Right renal pelvis (tissue), 4 donors: Measurements from ENCODE around the gene CCND3. TPM values are rescaled to one million over a fixed set of nuclear protein-coding genes. Genes with fewer than 3 reads are reported as not detected.

Experiments
- DNase-seq, 4 donors: peaks; one replicate each; pipeline ENCODE4 v3.0.0-alpha.2; 2013; ENCODE audit warnings: low read depth in 4 of 4, low spot score in 3 of 4, missing footprints in 1 of 4
- polyA plus RNA-seq, 4 donors: library from polyadenylated mRNA; unstranded; fragments of 120-200 nt; gene quantifications; one replicate each; pipeline ENCODE4 v1.2.1, GENCODE V29; 2013; ENCODE audit not compliant: insufficient read length in 4 of 4

The CCND3 gene
- polyA plus RNA-seq, 4 donors, result 28.1 to 32.8 (median 29.8) TPM

GRCh38 chr6:41927253-41927652 is 14.4 kb downstream of the CCND3 start:
- no peak for DNase-seq

- DNase-seq, result no peak
These were observed 19.5 kb downstream of the CCND3 start for GRCh38 chr6:41922154-41922553.

DNA sequence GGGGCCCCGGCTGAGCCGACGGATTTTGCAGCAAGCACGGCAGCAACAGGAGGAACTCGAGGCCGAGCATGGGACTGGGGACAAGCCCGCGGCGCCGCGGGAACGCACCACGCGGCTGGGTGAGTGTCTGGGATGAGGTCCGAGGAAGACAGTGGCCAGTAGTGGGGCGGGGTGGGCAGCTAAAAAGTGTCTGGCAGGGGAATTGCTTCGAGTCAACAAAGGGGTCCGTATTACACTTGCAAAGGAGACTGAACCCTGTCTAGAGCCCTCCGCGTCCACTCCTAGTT is 20.0 kb downstream of the CCND3 start:
- DNase-seq, result no peak

- peak; percentile 93 to 97 (median 94) for DNase-seq
These were observed 20.5 kb downstream of the CCND3 start, which contains the start of the genes BYSL and MED20 for GRCh38 chr6:41920921-41921711. TSS of gene BYSL (plus strand) at chr6:41921499. CDS start at chr6:41921563, 64 bp downstream. TSS of gene MED20 (minus strand) at chr6:41921139. CDS start at chr6:41921018, 121 bp downstream.

DNA sequence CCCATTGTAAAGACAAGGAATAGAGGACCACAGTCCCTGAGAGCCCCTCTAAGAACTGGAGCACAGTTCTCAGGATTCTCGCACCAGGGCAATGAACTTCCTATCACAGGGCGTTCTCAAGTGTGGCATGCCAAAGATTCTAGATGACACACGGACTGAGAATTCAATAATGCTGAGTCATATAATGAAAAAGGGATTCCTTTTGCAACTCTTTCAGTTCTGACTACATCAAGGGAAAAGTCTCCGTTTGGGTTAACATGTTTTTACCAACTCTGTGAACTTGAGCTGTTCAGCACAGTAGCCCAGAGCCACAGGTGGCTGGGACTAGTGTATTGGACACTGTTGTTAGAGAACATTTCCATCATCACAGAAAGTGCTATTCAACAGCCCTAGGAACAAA is 24.1 kb downstream of the CCND3 start:
- DNase-seq, result no peak

- DNase-seq, result no peak
These were observed 26.6 kb downstream of the CCND3 start for GRCh38 chr6:41914869-41915530.

GRCh38 chr6:41914343-41914742 is 27.3 kb downstream of the CCND3 start:
- DNase-seq, result no peak

DNA sequence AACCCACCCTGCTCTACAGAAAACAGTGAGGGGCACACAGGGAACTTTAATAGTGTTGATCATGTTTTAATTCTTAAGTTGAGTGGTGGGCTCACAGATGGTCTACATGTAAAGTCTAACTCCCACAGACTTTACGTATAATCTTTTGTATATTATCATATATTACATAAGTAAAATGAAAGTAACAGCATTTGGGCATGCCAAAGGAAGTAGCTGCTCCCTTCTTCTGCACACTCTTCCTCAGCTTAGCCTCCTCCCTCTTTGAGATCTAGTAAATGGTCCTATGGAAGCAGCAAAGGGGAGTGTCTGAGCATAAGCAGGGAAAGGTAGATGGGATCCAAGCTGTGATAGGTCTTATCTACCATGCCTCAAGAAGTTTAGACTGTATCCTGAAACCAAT is 31.9 kb downstream of the CCND3 start:
- DNase-seq, result no peak

DNA sequence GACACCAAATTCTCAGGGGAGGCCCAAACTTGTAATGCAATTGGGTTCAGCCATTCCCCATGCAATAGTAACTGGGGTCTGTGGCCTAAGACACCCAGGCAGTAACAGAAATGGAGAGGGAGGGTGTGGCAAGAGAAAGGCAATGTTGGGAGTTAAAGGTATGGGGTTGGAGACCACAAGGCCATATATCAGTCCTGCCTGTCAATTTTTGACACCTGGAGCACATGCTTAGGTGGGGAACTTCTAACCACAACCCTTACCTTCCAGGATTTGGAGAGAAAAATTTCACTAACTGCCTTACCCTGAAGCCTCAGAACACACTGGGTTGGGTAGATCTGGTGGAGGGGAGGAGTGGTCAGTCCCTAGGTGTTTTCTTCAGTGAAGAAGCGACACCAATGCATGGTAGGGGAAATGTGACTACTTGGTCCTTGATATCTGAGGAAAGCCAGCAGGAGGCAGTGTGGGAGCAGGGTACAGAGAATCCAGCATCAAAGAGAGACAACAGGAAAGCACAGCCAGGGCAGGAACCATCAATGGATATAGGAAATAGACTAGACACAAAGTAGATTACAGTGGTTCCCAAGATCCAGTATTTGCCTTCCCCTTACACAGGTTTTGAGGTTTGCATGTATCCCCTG is 39.6 kb downstream of the CCND3 start:
- DNase-seq, result no peak

DNA sequence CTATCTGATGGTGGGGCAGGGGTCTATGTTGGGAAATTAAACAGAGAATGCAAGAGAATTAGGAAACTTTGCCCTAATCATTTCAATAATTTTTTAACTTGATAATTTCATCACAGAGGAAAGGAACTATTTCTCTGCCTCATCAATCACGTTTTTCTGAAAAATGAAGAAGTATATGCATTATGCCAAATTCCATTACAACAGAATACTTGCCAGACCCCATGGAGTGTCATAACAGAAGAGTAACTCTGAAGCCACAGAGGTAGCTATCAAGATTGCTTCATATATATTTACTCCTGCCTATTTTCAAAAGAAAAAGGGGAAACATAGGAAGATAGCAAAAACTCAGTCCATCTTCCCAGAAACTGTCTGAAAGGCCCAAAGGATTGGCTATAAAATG is 40.7 kb downstream of the CCND3 start:
- DNase-seq, result no peak

DNA sequence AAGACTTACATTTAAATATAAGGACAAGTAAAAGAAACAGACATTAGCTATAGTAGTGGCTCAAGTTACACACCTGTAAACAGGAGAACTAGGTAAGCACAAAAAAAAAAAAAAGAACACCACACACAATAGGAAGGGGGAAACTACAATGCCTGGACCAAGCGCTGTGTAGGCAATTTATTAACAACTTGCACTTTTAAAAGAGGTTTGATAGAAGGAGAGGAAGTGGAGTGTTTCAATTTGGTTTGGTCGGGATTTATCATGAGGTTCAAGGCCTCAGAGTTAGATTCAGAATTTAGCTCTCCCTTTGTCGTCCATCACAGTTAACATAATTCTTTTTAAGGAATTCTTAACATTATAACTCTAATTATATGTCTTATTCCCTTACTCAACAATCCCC is 45.3 kb downstream of the CCND3 start:
- no peak for DNase-seq

GRCh38 chr6:41895300-41896233 is 46.0 kb downstream of the CCND3 start, which contains the start of gene USP49:
TSS of gene USP49 (minus strand) at chr6:41895375. CDS start at chr6:41806983, 88,392 bp downstream.
- peak; percentile 85 to 88 (median 86) for DNase-seq

DNA sequence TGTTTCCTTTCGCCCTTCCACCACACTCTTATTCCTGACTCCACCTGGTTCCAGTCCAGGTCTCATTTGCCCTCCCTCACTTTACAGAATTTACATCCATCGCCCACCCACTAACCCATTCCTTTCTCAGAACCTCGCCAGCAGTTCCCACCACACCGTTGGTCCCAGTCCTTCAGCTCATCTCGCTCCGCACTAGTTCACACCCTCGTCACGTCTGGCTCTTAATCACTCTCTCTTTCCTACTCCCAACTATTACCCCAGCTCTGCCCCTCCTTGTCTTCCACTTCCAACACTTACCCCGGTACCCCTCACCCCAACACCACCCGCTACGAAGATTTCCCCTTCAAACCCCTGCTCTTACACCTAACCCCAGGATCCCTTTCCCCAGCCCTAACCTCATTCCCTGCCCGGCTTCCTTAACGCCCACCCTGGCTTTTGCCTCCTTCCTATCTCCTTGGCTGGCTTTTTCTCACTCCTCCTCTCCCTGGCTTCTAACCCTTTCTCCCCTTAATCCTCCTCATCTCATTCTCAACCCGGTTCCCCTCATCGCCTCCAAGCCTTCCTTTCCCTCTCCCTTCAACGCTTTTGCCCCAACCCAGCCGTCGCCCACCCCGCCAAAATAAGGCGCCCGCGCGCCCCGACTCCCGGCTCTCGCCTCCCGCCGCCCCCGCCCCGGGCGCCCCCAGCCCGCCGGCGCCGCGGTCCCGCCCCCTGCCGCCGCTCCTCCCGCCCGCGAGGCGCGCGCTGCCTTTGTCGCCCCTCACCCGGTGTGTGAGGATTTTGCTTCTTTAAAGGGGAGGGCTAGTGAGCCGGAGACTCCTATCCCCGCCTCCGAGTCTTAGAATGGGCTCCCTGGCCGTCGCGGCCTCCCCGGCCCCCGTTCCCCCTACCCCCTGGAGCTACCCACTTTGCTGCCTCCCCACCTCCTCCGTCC is 47.0 kb downstream of the CCND3 start:
- DNase-seq, result no peak

DNA sequence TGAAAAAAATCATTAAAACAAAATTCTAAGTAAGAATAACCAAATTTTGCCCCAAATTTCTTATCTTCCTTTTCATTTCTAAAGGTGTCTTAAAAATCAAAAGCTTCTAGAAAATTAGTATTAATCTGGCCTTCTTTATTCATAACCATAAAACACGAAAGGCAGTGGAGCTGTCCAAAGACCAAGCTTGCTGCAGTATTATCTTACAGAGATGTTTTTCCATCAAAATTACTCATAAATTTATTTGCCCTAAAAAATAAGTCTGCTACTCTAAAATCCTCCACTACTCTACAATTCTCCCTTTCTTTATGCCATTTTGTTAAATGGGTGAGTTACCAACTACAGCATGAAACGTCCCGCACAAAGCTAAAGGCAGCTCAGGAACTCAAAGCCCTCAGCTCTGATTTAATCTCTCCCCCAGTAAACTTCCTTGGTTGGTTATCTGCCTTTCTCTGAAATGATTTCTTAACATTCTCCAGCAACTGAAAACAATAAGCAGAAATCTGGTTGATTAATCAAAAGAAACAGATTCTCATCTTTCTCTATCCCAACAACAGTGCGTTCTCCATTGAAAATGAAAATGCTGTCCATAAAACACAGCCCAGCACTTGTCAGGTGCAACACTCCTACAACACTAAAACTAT is 48.6 kb downstream of the CCND3 start:
- DNase-seq, result no peak

- DNase-seq, result no peak
These were observed 54.3 kb downstream of the CCND3 start for GRCh38 chr6:41887331-41887751.

DNA sequence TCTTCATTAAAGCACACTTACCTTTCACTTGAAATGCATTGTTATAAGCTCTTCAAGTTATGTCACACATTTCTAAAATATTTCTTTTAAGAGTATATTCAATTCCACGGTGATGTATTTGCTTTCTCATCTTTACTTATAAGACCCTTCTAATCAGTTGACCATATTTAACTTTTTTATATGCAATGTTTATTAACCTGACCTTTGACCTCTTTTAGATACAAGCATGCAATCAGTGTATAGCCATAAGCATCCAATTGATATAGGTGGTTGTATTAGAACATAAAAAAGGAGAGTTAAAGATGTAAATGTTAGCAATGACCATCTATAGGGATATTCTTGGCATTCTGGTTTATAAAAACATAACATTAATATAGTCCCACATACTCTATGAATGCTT is 55.7 kb downstream of the CCND3 start:
- no peak for DNase-seq

DNA sequence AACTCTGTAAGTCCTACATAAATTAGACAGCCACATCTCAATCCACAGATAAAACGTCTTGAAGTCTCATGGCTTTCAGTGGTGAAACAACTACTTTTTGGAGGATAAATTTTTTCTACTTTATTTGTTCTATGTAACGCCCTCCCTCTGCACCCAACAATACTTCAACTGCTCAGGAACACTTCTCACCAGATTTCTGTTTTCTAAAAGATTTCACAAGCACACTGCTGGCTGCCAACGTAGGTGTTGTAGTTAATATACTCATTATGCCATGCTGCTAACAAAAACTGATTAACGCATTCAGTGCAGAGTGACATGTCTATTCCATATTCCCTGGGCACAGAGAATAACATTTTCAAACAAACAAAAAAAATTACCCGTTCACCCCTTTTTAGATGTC is 56.7 kb downstream of the CCND3 start:
- no peak for DNase-seq
